ENCODE data around the gene MEF2D.

MEF2D gene

DNA sequence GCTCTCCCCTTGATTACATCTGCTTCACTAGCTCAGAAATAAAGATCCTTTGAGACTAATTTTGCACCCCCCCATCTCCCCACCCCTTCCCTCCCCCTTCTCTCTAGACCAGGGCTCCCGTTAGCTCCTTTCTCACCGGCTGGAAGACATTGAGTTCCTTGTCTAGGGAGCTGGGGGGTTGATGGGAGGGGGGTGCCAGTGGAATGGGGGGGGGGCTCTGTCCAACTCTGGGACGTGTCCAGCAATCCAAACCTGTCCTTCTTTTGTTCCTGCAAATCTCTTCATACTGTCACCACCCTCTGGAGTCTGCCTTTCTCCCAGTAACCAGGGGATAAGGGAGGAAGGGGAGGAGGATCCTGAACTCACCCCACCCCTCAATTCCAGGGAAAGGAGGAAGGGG is 69.7 kb downstream of the MEF2D start:
- TF ChIP-seq, protein P1, sequence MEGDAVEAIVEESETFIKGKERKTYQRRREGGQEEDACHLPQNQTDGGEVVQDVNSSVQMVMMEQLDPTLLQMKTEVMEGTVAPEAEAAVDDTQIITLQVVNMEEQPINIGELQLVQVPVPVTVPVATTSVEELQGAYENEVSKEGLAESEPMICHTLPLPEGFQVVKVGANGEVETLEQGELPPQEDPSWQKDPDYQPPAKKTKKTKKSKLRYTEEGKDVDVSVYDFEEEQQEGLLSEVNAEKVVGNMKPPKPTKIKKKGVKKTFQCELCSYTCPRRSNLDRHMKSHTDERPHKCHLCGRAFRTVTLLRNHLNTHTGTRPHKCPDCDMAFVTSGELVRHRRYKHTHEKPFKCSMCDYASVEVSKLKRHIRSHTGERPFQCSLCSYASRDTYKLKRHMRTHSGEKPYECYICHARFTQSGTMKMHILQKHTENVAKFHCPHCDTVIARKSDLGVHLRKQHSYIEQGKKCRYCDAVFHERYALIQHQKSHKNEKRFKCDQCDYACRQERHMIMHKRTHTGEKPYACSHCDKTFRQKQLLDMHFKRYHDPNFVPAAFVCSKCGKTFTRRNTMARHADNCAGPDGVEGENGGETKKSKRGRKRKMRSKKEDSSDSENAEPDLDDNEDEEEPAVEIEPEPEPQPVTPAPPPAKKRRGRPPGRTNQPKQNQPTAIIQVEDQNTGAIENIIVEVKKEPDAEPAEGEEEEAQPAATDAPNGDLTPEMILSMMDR (IDR thresholded peaks at IDR 0.05; ENCODE audit: insufficient read depth, low read length, missing control alignments): no peak
- ChIA-PET CTCF (interaction anchor here (1.2 to 9.7 kb wide), 4 partner anchors 12 to 46 kb away, joined by 3 to 134 read pairs (median 22); no protein-coding TSS in a partner anchor), POLR2A (no interaction called here)
- DNase-seq (ENCODE audit: low read depth, low spot score): no peak
- H3K4me3 ChIP-seq (ENCODE audit: low read depth, low read length): no peak overlapping the region

DNA sequence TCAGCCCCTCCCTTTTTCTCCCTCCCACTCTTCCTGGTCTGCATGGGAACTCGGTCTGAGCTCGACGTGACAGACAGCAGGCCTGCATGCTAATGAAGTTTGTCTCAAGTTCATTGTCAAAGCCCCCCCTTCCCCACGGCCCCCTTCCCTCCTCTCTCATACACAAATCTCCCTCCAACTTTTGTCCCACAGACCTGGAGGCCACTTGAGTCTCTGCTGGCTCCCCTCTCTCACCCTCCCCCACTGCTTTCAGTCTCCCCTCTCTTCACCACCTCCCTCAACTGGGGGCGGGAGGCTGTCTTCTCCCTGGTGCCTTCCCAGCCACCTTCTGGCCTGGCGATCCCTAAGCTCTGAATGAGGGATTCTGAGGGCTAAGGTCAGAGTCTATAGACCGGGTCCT is 70.3 kb downstream of the MEF2D start:
- H3K4me3 ChIP-seq (ENCODE audit: low read depth, low read length): no peak overlapping the region
- CTCF ChIA-PET: interaction anchor here (1.0 to 9.7 kb wide), 4 partner anchors 12 to 45 kb away, joined by 3 to 134 read pairs (median 22); no protein-coding TSS in a partner anchor
- POLR2A ChIA-PET: no interaction called here
- TF ChIP-seq, protein P1 (IDR thresholded peaks at IDR 0.05; ENCODE audit: insufficient read depth, low read length, missing control alignments): no peak
- DNase-seq (ENCODE audit: low read depth, low spot score): no peak

DNA sequence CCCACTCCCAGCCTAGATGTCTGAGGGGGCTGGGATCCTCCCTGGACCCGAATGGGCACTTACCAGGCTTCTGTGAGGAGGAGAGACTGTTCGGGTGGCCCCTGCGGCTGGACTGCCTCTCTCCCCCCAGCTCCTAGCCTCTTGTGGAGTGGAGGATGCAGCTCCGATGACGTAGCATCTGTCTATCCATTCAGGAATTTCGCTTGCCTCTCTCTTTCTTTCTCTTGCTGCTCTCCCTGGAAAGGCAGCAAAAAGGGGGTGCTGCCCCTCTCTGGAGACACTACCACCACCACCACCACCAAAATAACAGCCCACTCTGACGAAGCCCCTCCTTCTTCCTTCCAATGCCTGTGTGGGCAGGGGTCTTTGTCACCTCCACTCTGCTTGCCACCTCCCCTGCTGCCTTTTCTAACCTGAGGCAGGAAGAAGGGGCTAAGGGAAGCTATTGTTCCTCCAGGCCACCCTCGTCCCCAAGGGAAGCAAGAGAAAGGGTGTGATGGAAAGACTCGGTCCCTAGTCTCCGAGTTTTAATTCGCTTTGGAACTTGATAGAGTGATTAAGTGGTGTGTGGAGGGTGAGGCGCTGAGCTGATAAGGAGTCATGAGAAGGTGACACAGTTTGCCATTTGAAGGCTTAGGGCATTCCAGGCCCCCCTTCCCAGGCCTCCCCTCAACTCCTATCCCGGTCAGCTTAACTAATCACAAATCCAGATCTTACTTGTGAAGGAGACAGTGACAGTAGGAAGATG is 71.1 kb downstream of the MEF2D start:
- ChIA-PET POLR2A (interaction anchor here (0.5 kb wide), 1 partner anchor 44 kb away, joined by 3 read pairs; no protein-coding TSS in a partner anchor), CTCF (interaction anchor here (1.0 to 9.7 kb wide), 3 partner anchors 17 to 45 kb away, joined by 3 to 134 read pairs (median 26); no protein-coding TSS in a partner anchor)
- no peak overlapping the region for H3K4me3 ChIP-seq (ENCODE audit: low read depth, low read length)
- TF ChIP-seq, protein P1 (IDR thresholded peaks at IDR 0.05; ENCODE audit: insufficient read depth, low read length, missing control alignments): no peak
- DNase-seq (ENCODE audit: low read depth, low spot score): no peak

DNA sequence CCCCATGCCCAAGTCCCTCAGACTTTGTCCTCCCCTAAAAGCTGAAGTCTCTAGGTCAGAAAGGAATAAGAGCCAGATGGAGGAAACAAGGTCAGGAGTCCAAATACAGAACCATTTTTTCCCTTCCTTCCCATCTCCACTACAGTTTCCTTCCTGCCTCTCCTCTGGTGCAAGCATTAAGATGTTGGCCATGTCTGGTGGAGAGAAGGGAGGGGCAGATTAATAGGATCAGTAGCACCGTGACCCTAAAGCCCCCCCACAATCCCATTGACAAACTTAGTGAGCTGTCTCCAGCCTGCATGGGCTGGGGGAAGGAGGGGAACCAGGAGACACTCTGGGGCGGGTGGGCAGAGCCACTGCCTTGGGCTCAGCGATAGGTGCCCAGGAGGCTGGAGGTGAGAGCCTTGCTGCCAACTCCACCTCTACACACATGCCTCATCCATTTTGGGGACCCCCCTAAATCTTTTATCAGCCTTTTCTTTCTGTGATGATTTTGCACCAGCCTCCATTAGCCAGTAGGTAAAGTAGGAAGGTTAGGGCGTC is 71.8 kb downstream of the MEF2D start:
- TF ChIP-seq, protein P1 (IDR thresholded peaks at IDR 0.05; ENCODE audit: insufficient read depth, low read length, missing control alignments): no peak
- CTCF ChIA-PET: interaction anchor here (3.0 to 9.7 kb wide), 2 partner anchors 17 to 44 kb away, joined by 26 to 134 read pairs; no protein-coding TSS in a partner anchor
- H3K4me3 ChIP-seq (ENCODE audit: low read depth, low read length): no peak overlapping the region
- POLR2A ChIA-PET: no interaction called here
- DNase-seq (ENCODE audit: low read depth, low spot score): no peak

DNA sequence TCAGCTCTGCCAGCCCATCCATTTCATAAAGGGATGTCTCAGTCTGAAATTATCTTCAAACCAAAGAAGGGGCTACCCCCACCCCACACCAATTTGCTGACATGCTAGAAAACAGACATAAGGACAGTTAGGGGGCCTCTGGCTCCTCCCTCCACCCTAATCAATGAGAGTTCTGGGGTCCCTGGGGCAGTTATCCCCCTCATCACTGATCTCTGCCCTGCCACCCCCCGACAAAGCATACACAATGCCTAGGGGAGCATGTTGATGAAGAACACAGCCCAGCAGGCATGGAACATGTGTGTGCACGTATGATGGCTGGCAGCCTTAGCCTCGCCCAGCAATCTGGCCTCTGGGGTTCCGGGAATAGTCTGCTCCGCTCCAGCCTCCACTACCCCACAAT is 72.6 kb downstream of the MEF2D start:
- DNase-seq (ENCODE audit: low read depth, low spot score): no peak
- POLR2A ChIA-PET: no interaction called here
- H3K4me3 ChIP-seq (ENCODE audit: low read depth, low read length): no peak overlapping the region
- TF ChIP-seq, protein P1 (IDR thresholded peaks at IDR 0.05; ENCODE audit: insufficient read depth, low read length, missing control alignments): no peak
- CTCF ChIA-PET: interaction anchor here (7.2 kb wide), 1 partner anchor 43 kb away, joined by 65 read pairs; no protein-coding TSS in a partner anchor

DNA sequence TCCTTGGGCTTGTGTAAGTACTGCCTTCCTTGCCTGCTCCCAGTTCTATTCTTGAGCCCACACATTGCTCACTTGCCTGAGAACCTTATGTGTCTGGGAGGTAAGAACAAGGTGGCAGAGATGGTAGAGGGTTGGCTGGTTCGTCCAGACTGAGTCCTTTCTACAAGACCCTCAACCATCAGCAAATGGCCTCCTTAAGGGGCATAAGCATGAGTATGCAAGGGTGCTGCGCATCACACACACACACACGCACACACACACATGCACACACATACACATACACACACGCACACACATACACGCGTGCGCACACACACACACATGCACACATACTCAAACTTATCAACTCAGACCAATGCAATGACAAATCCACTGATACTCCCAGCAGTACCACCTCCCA is 74.6 kb downstream of the MEF2D start:
- TF ChIP-seq, protein P1 (IDR thresholded peaks at IDR 0.05; ENCODE audit: insufficient read depth, low read length, missing control alignments): no peak
- DNase-seq (ENCODE audit: low read depth, low spot score): no peak
- ChIA-PET POLR2A (no interaction called here), CTCF (interaction anchor here (1.7 to 7.2 kb wide), 3 partner anchors 20 to 41 kb away, joined by 9 to 65 read pairs (median 18); no protein-coding TSS in a partner anchor)
- H3K4me3 ChIP-seq (ENCODE audit: low read depth, low read length): no peak overlapping the region

Data from AG04449 (cell line).